ENCODE measurements around the gene NUMBL.
"Not testable (repeated sequence)": the region's sequence is repeated elsewhere in the genome, so short reads cannot be mapped to it uniquely, and the experiment has no call there.

- not testable (repeated sequence) for TF ChIP-seq YY1 (IDR thresholded peaks at IDR 0.05; ENCODE audit: insufficient read depth, insufficient read length); ZNF274 (IDR thresholded peaks at IDR 0.05; ENCODE audit: low read depth, low read length); SUZ12 (IDR thresholded peaks at IDR 0.05; ENCODE audit: extremely low read depth, insufficient read depth, insufficient read length)
Measured at GRCh38 chr19:40655684-40656083, 34.8 kb downstream of the NUMBL start.

Measured in NT2/D1 (cell line).